GM12878 (cell line): ENCODE results near the gene MCOLN3. TPM values are rescaled to one million over a fixed set of nuclear protein-coding genes. Genes with fewer than 3 reads are reported as not detected.
A peak's percentile ranks its signal among the peaks of the same experiment; 100 is the strongest.

Source experiments
- ATAC-seq: fragments of 200-7000 bp; cut with Tn5 transposase; 3 replicates; pipeline ENCODE4 v1.9.1; 2020; ENCODE audit warnings: mild to moderate bottlenecking, moderate library complexity
- BruUV-seq: library from RNA; stranded (reverse); fragments of 400-500 nt; replicated peaks from 2 replicates; lab custom pipeline; 2021; lab: Mats Ljungman, UMichigan
- CTCF ChIA-PET: fragments of 300-600 bp; sonication (Branson Sonifier 250); formaldehyde crosslinking; extraction: SDS; loops from one replicate; lab custom pipeline; 2021; ENCODE audit warnings: inconsistent platforms; lab: Yijun Ruan, JAX
- POLR2A ChIA-PET: fragments of 350-600 bp; formaldehyde crosslinking; extraction: SDS; loops from one replicate; lab custom pipeline; 2021; ENCODE audit warnings: inconsistent platforms; lab: Charles Lee
- RAD21 ChIA-PET: fragments of 300-600 bp; sonication (Branson Sonifier 250); formaldehyde crosslinking; loops from one replicate; lab custom pipeline; 2023; ENCODE audit warnings: antibody characterized with exemption; ENCODE audit not compliant: unreplicated experiment; lab: Charles Lee
- SMC1A ChIA-PET: fragments of 300-600 bp; sonication (Branson Sonifier 250); formaldehyde crosslinking; loops from one replicate; lab custom pipeline; 2023; ENCODE audit not compliant: unreplicated experiment, uncharacterized antibody; lab: Charles Lee
- DNase-seq: peaks from one replicate; pipeline ENCODE4 v3.0.0-alpha.2; 2011; ENCODE audit warnings: low read depth, low spot score
- FAIRE-seq: peaks from 3 replicates; lab custom pipeline; 2011; peaks lifted over from hg19 to GRCh38; lab: Jason Lieb, UNC
- H2AFZ ChIP-seq: 2 replicates; pipeline ENCODE4 v1.6.0; 2011; ENCODE audit warnings: low read depth, low read length, control low read depth; ENCODE audit not compliant: control insufficient read depth
- H3K27ac ChIP-seq: 2 replicates; pipeline ENCODE4 v1.5.1; 2011; ENCODE audit warnings: control low read depth; ENCODE audit not compliant: control insufficient read depth, insufficient read depth
- H3K27me3 ChIP-seq, 2 experiments: replicated peaks in 1 of 2; 2 replicates each; pipeline versions ENCODE4 v1.6.0 to v1.6.1; 2011; ENCODE audit warnings: low read length in 1 of 2; ENCODE audit not compliant: control insufficient read depth in 2 of 2, insufficient read depth in 2 of 2
- H3K36me3 ChIP-seq, 2 experiments: 2 replicates each; pipeline ENCODE4 v1.5.1; 2011; ENCODE audit warnings: low read length in 1 of 2; ENCODE audit not compliant: control insufficient read depth in 2 of 2, insufficient read depth in 2 of 2
- H3K4me1 ChIP-seq: 2 replicates; pipeline ENCODE4 v1.6.1; 2011; ENCODE audit warnings: mild to moderate bottlenecking, low read length, moderate library complexity, mixed read lengths; ENCODE audit not compliant: control insufficient read depth, insufficient read depth
- H3K4me2 ChIP-seq: 2 replicates; pipeline ENCODE4 v1.6.0; 2011; ENCODE audit warnings: control low read depth; ENCODE audit not compliant: control insufficient read depth, insufficient read depth
- H3K4me3 ChIP-seq: fragments of 200-600 bp; sonication (generic); 2 replicates; pipeline ENCODE4 v1.5.1; 2016
- H3K79me2 ChIP-seq: 2 replicates; pipeline ENCODE4 v1.6.0; 2011; ENCODE audit warnings: low read length; ENCODE audit not compliant: control insufficient read depth, insufficient read depth
- H3K9ac ChIP-seq: 2 replicates; pipeline ENCODE4 v1.8.0; 2011; ENCODE audit warnings: low read length, control low read depth, mixed read lengths; ENCODE audit not compliant: control insufficient read depth, insufficient read depth
- H3K9me3 ChIP-seq: replicated peaks from 3 replicates; pipeline ENCODE4 v1.5.1; 2011; ENCODE audit warnings: mild to moderate bottlenecking, low read length; ENCODE audit not compliant: control insufficient read depth, insufficient read depth
- H4K20me1 ChIP-seq: 2 replicates; pipeline ENCODE4 v1.6.0; 2011; ENCODE audit not compliant: control insufficient read depth, insufficient read depth
- BACH1 ChIP-seq: fragments of 450-650 bp; IDR thresholded peaks from 2 replicates; pipeline ENCODE4 v1.6.1; 2017; ENCODE audit warnings: mild to moderate bottlenecking, borderline replicate concordance
- CHD1 ChIP-seq: IDR thresholded peaks from 2 replicates; pipeline ENCODE4 v1.6.1; 2012; ENCODE audit warnings: low read depth, low read length, improper control_type of control experiment
- CREB1 ChIP-seq: IDR thresholded peaks from 2 replicates; pipeline ENCODE4 v1.6.1; 2012; ENCODE audit warnings: low read depth, mild to moderate bottlenecking, inconsistent platforms
- EGR1 ChIP-seq, 2 experiments: IDR thresholded peaks; 1 replicate in 1 of 2; 2 replicates in 1 of 2; pipeline ENCODE4 v1.6.1; 2011 to 2012; ENCODE audit warnings: low read depth in 2 of 2, low read length in 2 of 2, borderline replicate concordance in 1 of 2, mild to moderate bottlenecking in 1 of 2, moderate library complexity in 1 of 2
- LARP7 ChIP-seq: fragments of 450-650 bp; IDR thresholded peaks from 2 replicates; pipeline ENCODE4 v1.6.1; 2017; ENCODE audit warnings: mild to moderate bottlenecking
- SMAD5 ChIP-seq: IDR thresholded peaks from 2 replicates; pipeline ENCODE4 v1.6.1; 2016; ENCODE audit warnings: antibody characterized with exemption, low read depth
- SMARCA5 ChIP-seq: fragments of 450-650 bp; IDR thresholded peaks from 2 replicates; pipeline ENCODE4 v1.6.1; 2017; ENCODE audit warnings: mild to moderate bottlenecking
- ZBED1 ChIP-seq: IDR thresholded peaks from 2 replicates; pipeline ENCODE4 v1.6.1; 2016; ENCODE audit warnings: borderline replicate concordance
- ZNF217 ChIP-seq: fragments of 450-650 bp; IDR thresholded peaks from 2 replicates; pipeline ENCODE4 v1.6.1; 2017; ENCODE audit warnings: antibody characterized with exemption, mild to moderate bottlenecking
- WGBS: methylation state at CpG from one replicate; pipeline ENCODE4 v1.1.6; 2016; ENCODE audit warnings: low lambda C conversion rate; ENCODE audit not compliant: insufficient replicate concordance, insufficient coverage; ENCODE audit errors: missing lambda C conversion rate; 5-methylcytosine and 5-hydroxymethylcytosine counted together
- in situ Hi-C: fragments of 300-500 bp; cut with MboI; formaldehyde crosslinking; loops from 9 replicates; pipeline ENCODE4 v1.14.3; 2018; ENCODE audit warnings: mixed read lengths
- intact Hi-C: fragments of 100-400 bp; cut with micrococcal nuclease; formaldehyde crosslinking; loops from one replicate; pipeline ENCODE4 v1.14.2; 2022; ENCODE audit not compliant: unreplicated experiment
- polyA plus RNA-seq, 11 experiments: library from polyadenylated mRNA; depleted of rRNA in 4 of 11; unstranded in 6 of 11; stranded (reverse) in 5 of 11; fragments of >200 nt; fragmentation: Nextera tagmentation in 4 of 11; fragmentation: Illumina TruSeq in 1 of 11; extraction: Ambion mirVana in 4 of 11; extraction: Trizol in 1 of 11; gene quantifications; 1 replicate in 1 of 11; 2 replicates in 10 of 11; pipeline versions ENCODE4 v1.2.1 to v1.2.3, GENCODE V29; 2011 to 2016; ENCODE audit warnings: inconsistent platforms in 2 of 11, missing spikeins in 2 of 11, low read depth in 1 of 11
- total RNA-seq, 4 experiments: library from RNA; depleted of rRNA in 3 of 4; stranded (reverse); fragments of >200 nt in 3 of 4; fragmentation: Illumina TruSeq in 1 of 4; extraction: Trizol in 1 of 4; gene quantifications; 2 replicates each; pipeline versions ENCODE4 v1.2.1 to v1.2.3, GENCODE V29; 2013 to 2021
- TF ChIP-seq, protein P1 (sequence below): fragments of 450-650 bp; IDR thresholded peaks from 2 replicates; pipeline ENCODE4 v1.6.1; 2017; ENCODE audit warnings: mild to moderate bottlenecking, moderate library complexity
- TF ChIP-seq, protein P2 (sequence below), 3 experiments: IDR thresholded peaks in 2 of 3; conservative IDR thresholded peaks in 1 of 3; 2 replicates each; pipeline ENCODE4 v1.5.1; 2011; ENCODE audit warnings: low read depth in 3 of 3, low read length in 3 of 3, mild to moderate bottlenecking in 3 of 3, control low read depth in 2 of 3, moderate library complexity in 2 of 3, inconsistent platforms in 1 of 3, mixed read lengths in 1 of 3; ENCODE audit not compliant: control insufficient read depth in 2 of 3, insufficient read depth in 1 of 3; ENCODE audit errors: extremely low read depth in 1 of 3
- TF ChIP-seq, protein P3 (sequence below): IDR thresholded peaks from 2 replicates; pipeline ENCODE4 v1.6.1; 2011; ENCODE audit warnings: low read depth, low read length, improper control_type of control experiment, borderline replicate concordance
- TF ChIP-seq, protein P4 (sequence below): fragments of 450-650 bp; IDR thresholded peaks from 2 replicates; pipeline ENCODE4 v1.6.1; 2016; ENCODE audit warnings: mild to moderate bottlenecking

Gene MCOLN3
- total and polyA plus RNA-seq, 10 of the 15 experiments (the other 5 are each of a cell fraction or from before 2014, with no cell fraction given), result 0.48 to 7.4 (median 3.8) TPM

DNA sequence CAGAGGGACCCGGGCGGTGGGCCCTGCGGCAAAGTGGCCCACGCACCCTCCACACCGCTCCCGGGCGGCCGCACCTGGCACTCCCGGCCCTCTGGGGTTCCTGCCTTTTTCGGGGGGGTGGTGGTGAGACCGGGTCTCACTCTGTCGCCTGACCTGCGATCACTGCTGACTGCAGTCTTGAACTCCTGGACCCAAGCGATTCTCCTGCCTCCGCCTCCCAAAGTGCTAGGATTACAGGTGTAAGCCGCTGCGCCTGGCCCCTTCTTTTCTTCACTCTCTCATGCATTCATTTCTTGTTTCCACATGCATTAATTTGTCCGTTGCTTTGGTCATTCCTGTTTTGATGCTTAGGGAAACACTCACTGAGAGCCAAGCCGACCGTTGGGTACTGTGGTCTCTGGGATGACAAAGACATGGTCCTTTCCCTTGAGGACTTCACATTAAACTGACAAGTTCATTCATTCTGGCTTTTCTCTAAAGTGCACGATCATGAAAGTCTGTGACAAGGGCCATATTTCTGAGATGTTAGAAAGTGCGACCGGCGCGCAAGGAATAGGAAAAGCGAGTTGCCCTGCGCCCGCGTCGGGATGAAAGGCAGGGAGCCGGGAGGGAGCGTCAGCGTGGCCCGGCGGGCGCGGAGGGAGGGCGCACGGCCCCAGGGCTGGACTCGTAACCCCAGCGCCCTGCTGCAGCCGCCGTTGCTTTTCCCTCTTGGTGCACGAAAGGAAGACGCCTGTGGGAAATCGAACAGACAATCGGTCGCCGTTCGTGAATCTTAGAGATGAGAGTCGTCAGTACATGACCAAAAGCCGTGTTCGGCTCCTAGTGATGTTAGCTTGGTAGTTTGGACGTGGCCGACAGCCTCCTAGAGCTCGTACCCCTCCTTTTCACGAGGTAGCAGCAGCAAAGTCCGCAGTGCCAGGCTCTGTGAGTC lies 50.4 kb downstream of the MCOLN3 start:
- peak overlapping the region; percentile 62 for H2AFZ ChIP-seq
- no peak for DNase-seq
- RAD21 ChIA-PET, result interaction anchor here (0.8 to 7.2 kb wide), 9 partner anchors 21 to 53 kb away, joined by 3 to 62 read pairs (median 8); no protein-coding TSS in a partner anchor
- TF ChIP-seq, protein P1, sequence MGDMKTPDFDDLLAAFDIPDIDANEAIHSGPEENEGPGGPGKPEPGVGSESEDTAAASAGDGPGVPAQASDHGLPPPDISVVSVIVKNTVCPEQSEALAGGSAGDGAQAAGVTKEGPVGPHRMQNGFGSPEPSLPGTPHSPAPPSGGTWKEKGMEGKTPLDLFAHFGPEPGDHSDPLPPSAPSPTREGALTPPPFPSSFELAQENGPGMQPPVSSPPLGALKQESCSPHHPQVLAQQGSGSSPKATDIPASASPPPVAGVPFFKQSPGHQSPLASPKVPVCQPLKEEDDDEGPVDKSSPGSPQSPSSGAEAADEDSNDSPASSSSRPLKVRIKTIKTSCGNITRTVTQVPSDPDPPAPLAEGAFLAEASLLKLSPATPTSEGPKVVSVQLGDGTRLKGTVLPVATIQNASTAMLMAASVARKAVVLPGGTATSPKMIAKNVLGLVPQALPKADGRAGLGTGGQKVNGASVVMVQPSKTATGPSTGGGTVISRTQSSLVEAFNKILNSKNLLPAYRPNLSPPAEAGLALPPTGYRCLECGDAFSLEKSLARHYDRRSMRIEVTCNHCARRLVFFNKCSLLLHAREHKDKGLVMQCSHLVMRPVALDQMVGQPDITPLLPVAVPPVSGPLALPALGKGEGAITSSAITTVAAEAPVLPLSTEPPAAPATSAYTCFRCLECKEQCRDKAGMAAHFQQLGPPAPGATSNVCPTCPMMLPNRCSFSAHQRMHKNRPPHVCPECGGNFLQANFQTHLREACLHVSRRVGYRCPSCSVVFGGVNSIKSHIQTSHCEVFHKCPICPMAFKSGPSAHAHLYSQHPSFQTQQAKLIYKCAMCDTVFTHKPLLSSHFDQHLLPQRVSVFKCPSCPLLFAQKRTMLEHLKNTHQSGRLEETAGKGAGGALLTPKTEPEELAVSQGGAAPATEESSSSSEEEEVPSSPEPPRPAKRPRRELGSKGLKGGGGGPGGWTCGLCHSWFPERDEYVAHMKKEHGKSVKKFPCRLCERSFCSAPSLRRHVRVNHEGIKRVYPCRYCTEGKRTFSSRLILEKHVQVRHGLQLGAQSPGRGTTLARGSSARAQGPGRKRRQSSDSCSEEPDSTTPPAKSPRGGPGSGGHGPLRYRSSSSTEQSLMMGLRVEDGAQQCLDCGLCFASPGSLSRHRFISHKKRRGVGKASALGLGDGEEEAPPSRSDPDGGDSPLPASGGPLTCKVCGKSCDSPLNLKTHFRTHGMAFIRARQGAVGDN, result no peak
- TF ChIP-seq CHD1, result no peak
- no peak; the same call in 1 of the 2 replicates for TF ChIP-seq SMARCA5
- TF ChIP-seq, protein P2, sequence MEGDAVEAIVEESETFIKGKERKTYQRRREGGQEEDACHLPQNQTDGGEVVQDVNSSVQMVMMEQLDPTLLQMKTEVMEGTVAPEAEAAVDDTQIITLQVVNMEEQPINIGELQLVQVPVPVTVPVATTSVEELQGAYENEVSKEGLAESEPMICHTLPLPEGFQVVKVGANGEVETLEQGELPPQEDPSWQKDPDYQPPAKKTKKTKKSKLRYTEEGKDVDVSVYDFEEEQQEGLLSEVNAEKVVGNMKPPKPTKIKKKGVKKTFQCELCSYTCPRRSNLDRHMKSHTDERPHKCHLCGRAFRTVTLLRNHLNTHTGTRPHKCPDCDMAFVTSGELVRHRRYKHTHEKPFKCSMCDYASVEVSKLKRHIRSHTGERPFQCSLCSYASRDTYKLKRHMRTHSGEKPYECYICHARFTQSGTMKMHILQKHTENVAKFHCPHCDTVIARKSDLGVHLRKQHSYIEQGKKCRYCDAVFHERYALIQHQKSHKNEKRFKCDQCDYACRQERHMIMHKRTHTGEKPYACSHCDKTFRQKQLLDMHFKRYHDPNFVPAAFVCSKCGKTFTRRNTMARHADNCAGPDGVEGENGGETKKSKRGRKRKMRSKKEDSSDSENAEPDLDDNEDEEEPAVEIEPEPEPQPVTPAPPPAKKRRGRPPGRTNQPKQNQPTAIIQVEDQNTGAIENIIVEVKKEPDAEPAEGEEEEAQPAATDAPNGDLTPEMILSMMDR (IDR thresholded peaks at IDR 0.05 in 2 of 3, conservative IDR thresholded peaks at IDR 0.05 in 1 of 3; ENCODE audit: control insufficient read depth in 2 of 3, extremely low read depth in 1 of 3, insufficient read depth in 1 of 3, low read depth in 3 of 3, low read length in 3 of 3), result 0 out of 6 replicates have a peak, but pooled peaks of 1 of the 3 experiments have one; percentile 12
- TF ChIP-seq, protein P3, sequence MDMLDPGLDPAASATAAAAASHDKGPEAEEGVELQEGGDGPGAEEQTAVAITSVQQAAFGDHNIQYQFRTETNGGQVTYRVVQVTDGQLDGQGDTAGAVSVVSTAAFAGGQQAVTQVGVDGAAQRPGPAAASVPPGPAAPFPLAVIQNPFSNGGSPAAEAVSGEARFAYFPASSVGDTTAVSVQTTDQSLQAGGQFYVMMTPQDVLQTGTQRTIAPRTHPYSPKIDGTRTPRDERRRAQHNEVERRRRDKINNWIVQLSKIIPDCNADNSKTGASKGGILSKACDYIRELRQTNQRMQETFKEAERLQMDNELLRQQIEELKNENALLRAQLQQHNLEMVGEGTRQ, result no peak
- TF ChIP-seq, protein P4, sequence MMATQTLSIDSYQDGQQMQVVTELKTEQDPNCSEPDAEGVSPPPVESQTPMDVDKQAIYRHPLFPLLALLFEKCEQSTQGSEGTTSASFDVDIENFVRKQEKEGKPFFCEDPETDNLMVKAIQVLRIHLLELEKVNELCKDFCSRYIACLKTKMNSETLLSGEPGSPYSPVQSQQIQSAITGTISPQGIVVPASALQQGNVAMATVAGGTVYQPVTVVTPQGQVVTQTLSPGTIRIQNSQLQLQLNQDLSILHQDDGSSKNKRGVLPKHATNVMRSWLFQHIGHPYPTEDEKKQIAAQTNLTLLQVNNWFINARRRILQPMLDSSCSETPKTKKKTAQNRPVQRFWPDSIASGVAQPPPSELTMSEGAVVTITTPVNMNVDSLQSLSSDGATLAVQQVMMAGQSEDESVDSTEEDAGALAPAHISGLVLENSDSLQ, result no peak
- 0 out of 2 replicates have a peak, but pooled peaks have one; percentile 64 for TF ChIP-seq ZNF217
- 0 out of 3 replicates have a peak, but pooled peaks of 1 of the 2 experiments have one; percentile 1 for TF ChIP-seq EGR1 (IDR thresholded peaks at IDR 0.05; ENCODE audit: borderline replicate concordance in 1 of 2, low read depth in 2 of 2, low read length in 2 of 2)
- TF ChIP-seq LARP7, result peak; percentile 90
- TF ChIP-seq BACH1, result 0 out of 2 replicates have a peak, but pooled peaks have one; percentile 8
- no peak for TF ChIP-seq CREB1
- TF ChIP-seq ZBED1, result no peak
- TF ChIP-seq SMAD5, result no peak

More for the DNA sequence above, 50.4 kb downstream of the MCOLN3 start:
- Histone ChIP-seq H3K27ac (peak overlapping the region; percentile 99), H3K4me3 (peak overlapping the region; percentile 95), H3K9me3 (no peaks in the 10 kb centered on the region; the same call in 2 of the 3 replicates), H3K9ac (peak overlapping the region; percentile 60), H3K27me3 (no peaks in the 10 kb centered on the region), H3K4me1 (0 out of 2 replicates have a peak, but pooled peaks cover 4% of the 10 kb centered on the region), H3K79me2 (peaks cover 78% of the 10 kb centered on the region), H4K20me1 (no peaks in the 10 kb centered on the region), H3K4me2 (peak overlapping the region; percentile 95), H3K36me3 (0 out of 4 replicates have a peak, but pooled peaks cover 0 to 2% of the 10 kb centered on the region in 2 experiments)
- intact Hi-C loops, result loop anchor here (2.0 to 10.0 kb wide), 3 partner anchors 29 to 423 kb away; partner anchors contain the start of gene CTBS
- ChIA-PET CTCF (interaction anchor here (0.8 to 2.8 kb wide), 7 partner anchors 26 to 257 kb away, joined by 3 to 17 read pairs (median 5); no protein-coding TSS in a partner anchor), POLR2A (interaction anchor here (0.6 to 1.0 kb wide), 4 partner anchors 16 to 259 kb away, joined by 3 to 6 read pairs (median 4); no protein-coding TSS in a partner anchor), SMC1A (interaction anchor here (1.0 to 4.1 kb wide), 8 partner anchors 19 to 53 kb away, joined by 3 to 45 read pairs (median 6); no protein-coding TSS in a partner anchor)
- FAIRE-seq (no peak), ATAC-seq (peak; percentile 4)
- in situ Hi-C loops, result loop anchor here (25.0 kb wide), 1 partner anchor 1914 kb away; the partner anchor contains the start of genes HS2ST1 and SELENOF
- WGBS, result under 1% methylated on average over 58 of the region's 58 CpGs
- BruUV-seq, result TSS peak; percentile 49
